ENCODE measurements around the gene NUP155. TPM values are rescaled to one million over a fixed set of nuclear protein-coding genes. Genes with fewer than 3 reads are reported as not detected.
"Not testable (repeated sequence)": the region's sequence is repeated elsewhere in the genome, so short reads cannot be mapped to it uniquely, and the experiment has no call there.

NUP155 gene
- total RNA-seq, 1 donor from 2014 or later, result 10.7 TPM

- intact Hi-C loops (cut with DNase I), result no loop called here
- ATAC-seq (no peak), DNase-seq (ENCODE audit: missing footprints) (no peak)
Measured at GRCh38 chr5:37308793-37309192, 62.1 kb downstream of the NUP155 start.

GRCh38 chr5:37304888-37305287 is 66.0 kb downstream of the NUP155 start:
- intact Hi-C loops (cut with DNase I), result no loop called here
- no peak for DNase-seq (ENCODE audit: missing footprints)
- ATAC-seq, result no peak

- ATAC-seq; intact Hi-C loops (cut with DNase I); DNase-seq (ENCODE audit: missing footprints): not testable (repeated sequence)
Measured at GRCh38 chr5:37296313-37296712, 74.6 kb downstream of the NUP155 start.

- DNase-seq (ENCODE audit: missing footprints) (no peak), ATAC-seq (no peak)
- intact Hi-C loops (cut with DNase I), result no loop called here
Measured at GRCh38 chr5:37283214-37283820, 87.6 kb downstream of the NUP155 start.

GRCh38 chr5:37275511-37275910 is 95.4 kb downstream of the NUP155 start:
- ATAC-seq (no peak), DNase-seq (ENCODE audit: missing footprints) (no peak)
- intact Hi-C loops (cut with DNase I), result no loop called here

- intact Hi-C loops (cut with DNase I), result no loop called here
- no peak for ATAC-seq
- no peak for DNase-seq (ENCODE audit: missing footprints)
Measured at GRCh38 chr5:37272511-37272910, 98.4 kb downstream of the NUP155 start.

GRCh38 chr5:37268100-37268499 is 102.8 kb downstream of the NUP155 start:
- DNase-seq (ENCODE audit: missing footprints); intact Hi-C loops (cut with DNase I); ATAC-seq: not testable (repeated sequence)

- no peak for DNase-seq (ENCODE audit: missing footprints)
- ATAC-seq, result no peak
- intact Hi-C loops (cut with DNase I), result no loop called here
Measured at GRCh38 chr5:37255774-37256358, 115.0 kb downstream of the NUP155 start.

GRCh38 chr5:37254581-37254980 is 116.3 kb downstream of the NUP155 start:
- DNase-seq (ENCODE audit: missing footprints), result no peak
- intact Hi-C loops (cut with DNase I), result no loop called here
- no peak for ATAC-seq

GRCh38 chr5:37251665-37252064 is 119.2 kb downstream of the NUP155 start:
- intact Hi-C loops (cut with DNase I), result no loop called here
- DNase-seq (ENCODE audit: missing footprints) (no peak), ATAC-seq (no peak)

- intact Hi-C loops (cut with DNase I), result no loop called here
Measured at GRCh38 chr5:37249815-37250164, 121.1 kb downstream of the NUP155 start.

GRCh38 chr5:37248970-37249814 is 121.7 kb downstream of the NUP155 start, which contains the start of gene CPLANE1:
Gene CPLANE1 (minus strand): TSS chr5:37249376. CDS start chr5:37247698, 1,678 bp downstream.
- peak; percentile 99 for ATAC-seq
- peak; percentile 90 for DNase-seq (ENCODE audit: missing footprints)
- intact Hi-C loops (cut with DNase I), result no loop called here

More at GRCh38 chr5:37249815-37250164, 121.1 kb downstream of the NUP155 start:
- DNase-seq (ENCODE audit: missing footprints), result no peak
- ATAC-seq, result no peak

GRCh38 chr5:37248421-37248969 is 122.4 kb downstream of the NUP155 start:
- no peak for ATAC-seq
- intact Hi-C loops (cut with DNase I), result no loop called here

GRCh38 chr5:37247496-37247895 is 123.4 kb downstream of the NUP155 start:
- ATAC-seq (no peak), DNase-seq (ENCODE audit: missing footprints) (no peak)
- intact Hi-C loops (cut with DNase I), result no loop called here

More at GRCh38 chr5:37248421-37248969, 122.4 kb downstream of the NUP155 start:
- no peak for DNase-seq (ENCODE audit: missing footprints)

GRCh38 chr5:37247036-37247435 is 123.9 kb downstream of the NUP155 start:
- no peak for ATAC-seq
- intact Hi-C loops (cut with DNase I), result no loop called here
- DNase-seq (ENCODE audit: missing footprints), result no peak

Other genes starting within 250 kb of the NUP155 start
- 9.5 TPM for gene CPLANE1, start 121.7 kb downstream of the NUP155 start, total RNA-seq
- 16.4 TPM for gene WDR70, start 8.2 kb upstream of the NUP155 start, total RNA-seq

Data from Right ventricle myocardium inferior (tissue), 1 donor.